NT2/D1 (cell line): ENCODE results near the gene ALPK3.

Experiments
- DNase-seq: peaks from one replicate; pipeline ENCODE4 v3.0.0-alpha.2; 2011; ENCODE audit warnings: low read depth, low spot score
- H3K27me3 ChIP-seq: 2 replicates; pipeline ENCODE4 v1.6.0; 2011; ENCODE audit warnings: mild to moderate bottlenecking; ENCODE audit not compliant: insufficient read length, insufficient read depth
- H3K36me3 ChIP-seq: 2 replicates; pipeline ENCODE4 v1.6.1; 2011; ENCODE audit warnings: mild to moderate bottlenecking, low read length, mixed read lengths; ENCODE audit not compliant: insufficient read depth, insufficient read length
- H3K4me1 ChIP-seq: 2 replicates; pipeline ENCODE4 v1.5.1; 2011; ENCODE audit not compliant: insufficient read depth, insufficient read length
- H3K4me3 ChIP-seq: 2 replicates; pipeline ENCODE4 v1.5.1; 2011; ENCODE audit warnings: low read depth; ENCODE audit not compliant: insufficient read length
- H3K9ac ChIP-seq: 2 replicates; pipeline ENCODE4 v1.6.0; 2011; ENCODE audit warnings: low read depth; ENCODE audit not compliant: insufficient read length
- H3K9me3 ChIP-seq: 2 replicates; pipeline ENCODE4 v1.5.1; 2011; ENCODE audit warnings: mild to moderate bottlenecking, low read length; ENCODE audit not compliant: insufficient read depth
- SUZ12 ChIP-seq: IDR thresholded peaks from 2 replicates; pipeline ENCODE4 v1.6.1; 2011; ENCODE audit not compliant: insufficient read length, insufficient read depth; ENCODE audit errors: extremely low read depth
- YY1 ChIP-seq: IDR thresholded peaks from 2 replicates; pipeline ENCODE4 v1.6.1; 2011; ENCODE audit not compliant: insufficient read length, insufficient read depth
- ZNF274 ChIP-seq: IDR thresholded peaks from 2 replicates; pipeline ENCODE4 v1.6.1; 2011; ENCODE audit warnings: mild to moderate bottlenecking, low read depth, low read length

The ALPK3 gene

GRCh38 chr15:84911879-84912660, 94.9 kb downstream of the ALPK3 start:
- Histone ChIP-seq H3K4me1 (peaks cover 22% of the 10 kb centered on the region), H3K36me3 (no peaks in the 10 kb centered on the region), H3K27me3 (no peaks in the 10 kb centered on the region), H3K4me3 (no peak overlapping the region), H3K9me3 (no peaks in the 10 kb centered on the region), H3K9ac (peak overlapping the region; percentile 5)
- TF ChIP-seq YY1 (no peak), SUZ12 (no peak), ZNF274 (no peak)
- no peak for DNase-seq

GRCh38 chr15:84913360-84913723, 96.2 kb downstream of the ALPK3 start:
- no peak overlapping the region for H3K9ac ChIP-seq

GRCh38 chr15:84914351-84914750, 97.2 kb downstream of the ALPK3 start:
- H3K4me1 ChIP-seq: peaks cover 20% of the 10 kb centered on the region
- no peaks in the 10 kb centered on the region for H3K36me3 ChIP-seq
- TF ChIP-seq ZNF274: no peak
- TF ChIP-seq SUZ12: no peak
- no peak for TF ChIP-seq YY1
- H3K4me3 ChIP-seq: no peak overlapping the region
- H3K9ac ChIP-seq: no peak overlapping the region
- no peaks in the 10 kb centered on the region for H3K9me3 ChIP-seq
- no peak for DNase-seq
- H3K27me3 ChIP-seq: no peaks in the 10 kb centered on the region

More at GRCh38 chr15:84913360-84913723, 96.2 kb downstream of the ALPK3 start:
- Histone ChIP-seq H3K36me3 (no peaks in the 10 kb centered on the region), H3K27me3 (no peaks in the 10 kb centered on the region), H3K4me1 (peaks cover 22% of the 10 kb centered on the region), H3K9me3 (no peaks in the 10 kb centered on the region), H3K4me3 (no peak overlapping the region)
- TF ChIP-seq ZNF274: no peak
- TF ChIP-seq SUZ12: no peak
- TF ChIP-seq YY1: no peak
- DNase-seq: no peak

GRCh38 chr15:84914909-84915605, 97.9 kb downstream of the ALPK3 start:
- Histone ChIP-seq H3K4me3 (no peak overlapping the region), H3K27me3 (no peaks in the 10 kb centered on the region), H3K36me3 (no peaks in the 10 kb centered on the region), H3K9ac (no peak overlapping the region), H3K4me1 (peaks cover 20% of the 10 kb centered on the region), H3K9me3 (no peaks in the 10 kb centered on the region)
- TF ChIP-seq SUZ12 (no peak), YY1 (no peak), ZNF274 (no peak)
- DNase-seq: peak; percentile 16

GRCh38 chr15:84915606-84915958, 98.4 kb downstream of the ALPK3 start:
- Histone ChIP-seq H3K27me3 (no peaks in the 10 kb centered on the region), H3K4me1 (peaks cover 20% of the 10 kb centered on the region), H3K9me3 (no peaks in the 10 kb centered on the region), H3K4me3 (no peak overlapping the region), H3K36me3 (no peaks in the 10 kb centered on the region), H3K9ac (no peak overlapping the region)
- no peak for DNase-seq
- TF ChIP-seq SUZ12 (no peak), YY1 (no peak), ZNF274 (no peak)

GRCh38 chr15:84917452-84917851, 100.3 kb downstream of the ALPK3 start:
- H3K36me3 ChIP-seq: no peaks in the 10 kb centered on the region
- TF ChIP-seq ZNF274 (no peak), SUZ12 (no peak), YY1 (no peak)
- peaks cover 15% of the 10 kb centered on the region for H3K4me1 ChIP-seq
- no peak overlapping the region for H3K4me3 ChIP-seq
- no peaks in the 10 kb centered on the region for H3K9me3 ChIP-seq
- no peak overlapping the region for H3K9ac ChIP-seq
- no peak for DNase-seq
- H3K27me3 ChIP-seq: no peaks in the 10 kb centered on the region

- H3K4me3 ChIP-seq: no peak overlapping the region
- DNase-seq: no peak
- H3K9ac ChIP-seq: no peak overlapping the region
- H3K36me3 ChIP-seq: no peaks in the 10 kb centered on the region
- TF ChIP-seq ZNF274: no peak
- no peak for TF ChIP-seq YY1
- TF ChIP-seq SUZ12: no peak
- H3K4me1 ChIP-seq: peaks cover 15% of the 10 kb centered on the region
- H3K27me3 ChIP-seq: no peaks in the 10 kb centered on the region
- H3K9me3 ChIP-seq: no peaks in the 10 kb centered on the region
Observed at GRCh38 chr15:84919106-84919667, 102.0 kb downstream of the ALPK3 start.
